LNCAP (cell line): ENCODE results near the gene WNT1.
A peak's percentile ranks its signal among the peaks of the same experiment; 100 is the strongest.

Experiments used
- CTCF ChIP-seq: fragments of 450-650 bp; IDR thresholded peaks from 2 replicates; pipeline ENCODE4 v1.5.1; 2017; ENCODE audit warnings: mild to moderate bottlenecking

WNT1 gene

DNA sequence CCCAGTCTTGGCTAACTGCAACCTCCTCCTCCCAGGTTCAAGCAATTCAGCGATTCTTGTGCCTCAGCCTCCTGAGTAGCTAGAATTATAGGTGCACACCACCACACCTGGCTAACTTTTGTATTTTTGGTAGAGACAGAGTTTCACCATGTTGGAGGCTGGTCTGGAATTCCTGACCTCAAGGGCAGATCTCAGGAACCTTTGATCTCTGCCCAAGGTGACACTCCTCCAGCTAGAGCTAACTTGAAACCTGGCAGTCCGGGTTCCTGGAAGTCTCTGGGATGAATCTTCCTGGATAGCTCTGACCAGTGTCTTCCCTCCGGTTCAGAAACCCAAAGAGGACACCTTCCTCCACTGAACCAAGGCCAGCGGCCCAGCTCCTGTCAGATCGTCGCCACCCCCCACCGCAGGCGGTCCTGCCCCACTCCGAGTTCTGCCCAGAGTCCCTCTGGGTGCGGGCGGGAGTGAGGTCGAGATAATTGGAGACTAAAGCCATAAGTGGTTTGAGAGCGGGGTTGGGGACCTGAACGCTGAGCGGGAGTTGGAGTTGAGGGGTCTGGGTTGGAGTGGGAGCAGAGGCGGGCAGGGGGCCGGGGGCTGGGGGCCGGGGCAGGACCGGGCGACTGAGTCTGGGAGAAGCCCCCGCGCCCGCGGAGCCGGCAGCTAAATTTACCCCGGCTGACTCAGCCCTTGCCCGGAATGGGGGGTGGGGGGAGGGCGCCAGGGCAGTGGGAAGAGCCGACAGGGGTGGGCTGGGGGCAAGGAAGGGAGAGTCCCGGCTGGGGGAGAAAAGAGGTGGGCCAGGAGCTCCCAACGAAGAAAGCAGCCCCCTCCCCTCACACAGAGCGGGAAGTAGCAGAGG, 16.3 kb downstream of the WNT1 start:
- no peak for TF ChIP-seq CTCF

DNA sequence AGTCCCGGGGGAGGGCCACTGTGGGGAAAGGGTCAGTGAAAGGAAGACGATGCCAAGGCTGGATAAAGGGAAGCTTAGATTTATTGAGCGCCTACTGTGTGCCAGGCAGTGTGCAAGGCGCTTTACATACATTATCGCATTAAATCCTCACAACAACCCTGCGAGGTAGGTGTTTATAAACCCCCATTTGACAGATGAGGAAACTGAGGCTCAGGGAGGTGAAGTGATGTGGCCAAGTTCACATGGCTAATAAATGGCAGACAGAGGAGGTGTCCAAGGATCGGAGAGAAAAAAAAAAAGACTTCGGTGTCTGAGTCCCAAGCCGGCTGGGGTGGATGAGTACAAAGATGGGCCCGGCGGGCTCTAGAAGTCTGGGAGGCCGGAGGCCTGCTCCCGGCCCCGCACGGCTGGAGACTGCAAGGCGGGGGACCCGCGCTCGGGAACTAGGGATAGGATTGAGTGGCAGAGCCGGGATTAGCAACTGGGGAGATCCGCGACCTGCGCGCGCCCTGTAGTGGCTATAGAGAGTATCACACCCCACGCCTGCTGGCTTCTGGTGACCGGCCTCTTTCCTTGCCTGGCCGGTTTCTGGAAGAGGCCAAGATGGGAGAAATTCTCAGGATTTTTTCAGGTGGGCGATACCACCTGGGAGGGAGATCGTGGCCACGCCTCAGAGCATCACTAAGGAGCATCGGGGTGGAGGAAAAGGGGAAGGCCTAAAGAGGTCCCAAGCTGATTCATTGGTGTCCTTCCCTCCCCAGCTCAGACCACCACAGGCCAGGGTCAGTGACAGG, 17.2 kb downstream of the WNT1 start:
- TF ChIP-seq CTCF, result peak; percentile 84

DNA sequence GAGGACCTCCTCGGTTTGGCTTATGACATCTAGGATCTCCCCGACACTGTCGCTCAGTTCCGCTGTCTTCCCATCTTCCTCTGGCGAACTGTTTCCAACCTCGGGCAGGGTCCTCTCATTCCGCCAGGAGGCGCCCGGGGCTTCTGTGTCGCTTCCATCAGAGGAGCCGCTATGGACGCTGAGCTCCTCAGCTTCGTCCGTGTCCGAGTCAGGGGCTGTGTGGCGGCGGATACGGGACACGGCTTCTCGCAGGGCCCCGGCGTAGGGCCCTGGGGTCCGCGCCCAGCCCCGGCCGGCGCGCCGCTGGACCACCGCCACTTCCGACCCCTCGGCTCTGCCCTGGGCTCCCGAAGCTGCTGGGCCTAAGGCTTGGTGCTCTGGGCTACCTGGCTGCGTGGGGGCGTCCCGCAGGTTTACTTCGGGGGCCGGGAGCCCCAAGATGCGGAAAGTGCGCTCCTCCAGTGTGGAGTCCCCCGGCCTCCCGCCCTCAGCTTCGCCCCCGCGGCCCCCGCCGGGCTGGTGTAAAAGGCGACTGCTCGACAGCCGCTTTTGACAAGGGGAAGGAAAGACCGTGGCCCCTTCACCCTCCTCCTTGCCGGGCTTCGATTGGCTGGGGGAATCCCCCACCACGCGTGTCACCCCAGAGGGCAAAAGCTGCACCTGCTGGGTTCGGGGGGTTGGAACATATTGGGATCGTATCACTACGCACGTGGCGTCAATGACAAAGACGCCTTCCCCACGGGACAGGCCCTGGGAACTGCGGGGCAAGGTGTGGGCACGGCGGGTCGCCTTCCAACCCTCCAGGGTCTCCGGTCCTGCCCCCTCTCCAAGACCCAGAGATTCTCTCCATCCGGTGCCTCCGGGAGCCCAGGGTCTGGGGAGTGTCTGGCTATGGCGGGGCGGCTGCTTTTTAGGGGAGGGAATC, 18.9 kb downstream of the WNT1 start:
- TF ChIP-seq CTCF, result no peak

DNA sequence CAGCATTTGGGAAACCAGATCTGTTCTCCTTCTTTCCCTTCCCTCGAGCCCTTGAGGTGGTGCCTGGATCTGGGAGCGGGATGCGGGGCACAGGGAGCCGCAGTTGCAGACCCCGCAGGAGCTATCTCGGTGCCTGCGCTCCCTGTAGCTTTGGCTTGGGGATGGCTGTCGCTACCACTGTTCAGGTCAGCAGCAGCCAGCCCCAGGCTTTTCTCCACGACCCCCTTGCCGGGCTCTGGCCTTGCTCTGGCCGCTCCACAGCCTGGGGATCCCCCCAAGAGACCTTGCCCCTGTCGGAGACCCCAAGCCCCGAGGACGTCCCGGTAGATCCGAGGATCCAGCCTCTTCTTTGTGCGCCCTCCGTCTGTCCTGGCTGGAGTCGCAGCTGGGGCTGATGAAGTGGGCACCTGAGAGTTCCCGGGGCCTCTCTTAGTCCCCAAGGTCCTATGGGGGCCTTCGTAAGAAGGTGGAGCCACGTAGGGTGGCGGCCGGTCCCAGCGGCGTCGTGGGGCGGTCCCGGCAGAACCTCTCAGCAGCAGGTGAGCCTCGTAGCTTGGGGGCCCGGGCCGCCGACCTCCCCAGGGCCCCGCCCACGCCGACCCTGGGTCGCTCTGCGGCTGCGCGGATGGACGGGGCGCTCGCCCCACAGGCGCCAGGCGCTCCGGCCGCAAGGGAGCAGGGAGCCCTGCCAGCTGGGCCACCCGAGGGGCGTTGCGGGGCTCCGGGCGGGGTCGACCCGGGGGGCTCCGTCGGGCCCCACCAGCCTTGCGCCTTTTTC, 19.8 kb downstream of the WNT1 start:
- no peak for TF ChIP-seq CTCF

DNA sequence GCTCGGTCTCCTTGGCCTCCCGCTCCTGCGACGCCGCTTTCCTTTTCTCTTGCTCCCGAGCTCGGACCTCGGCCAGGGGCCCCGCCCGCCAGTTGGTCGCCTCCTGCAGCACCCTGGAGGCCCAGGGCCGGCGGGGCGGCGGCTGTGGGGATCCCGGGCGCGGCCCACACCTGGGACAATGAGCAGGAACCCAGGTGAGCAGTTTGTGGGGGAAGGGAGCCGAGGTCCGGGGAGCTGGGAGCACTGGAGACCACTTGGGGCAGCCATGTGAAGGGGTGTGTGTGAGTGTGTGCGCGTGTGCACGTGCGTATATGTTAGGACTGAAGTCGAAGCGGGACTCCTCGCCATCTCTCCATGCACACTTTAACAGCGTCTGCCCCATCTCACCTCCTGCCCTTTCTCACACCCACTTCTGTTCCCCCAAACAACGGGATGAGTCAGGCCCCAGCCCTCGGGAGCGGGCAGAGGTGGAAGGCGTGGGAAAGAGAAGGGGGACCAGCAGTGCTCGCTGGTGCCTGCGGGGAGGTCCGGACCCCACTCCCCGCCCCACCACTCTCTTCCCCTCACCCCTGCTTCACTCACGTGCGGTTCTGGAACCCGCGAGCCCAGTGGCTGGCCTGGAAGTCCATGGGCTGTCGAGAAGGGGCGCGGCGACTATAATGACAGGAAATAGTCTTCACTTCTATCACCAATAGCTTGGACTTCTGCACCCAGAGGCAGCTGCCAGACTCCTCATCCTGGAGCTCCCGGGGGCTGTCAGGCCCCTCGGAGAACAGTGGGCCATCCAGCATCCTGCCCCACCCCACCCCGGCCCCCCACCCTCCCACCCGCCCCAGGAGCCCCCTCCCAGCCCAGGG, 20.6 kb downstream of the WNT1 start:
- no peak for TF ChIP-seq CTCF

DNA sequence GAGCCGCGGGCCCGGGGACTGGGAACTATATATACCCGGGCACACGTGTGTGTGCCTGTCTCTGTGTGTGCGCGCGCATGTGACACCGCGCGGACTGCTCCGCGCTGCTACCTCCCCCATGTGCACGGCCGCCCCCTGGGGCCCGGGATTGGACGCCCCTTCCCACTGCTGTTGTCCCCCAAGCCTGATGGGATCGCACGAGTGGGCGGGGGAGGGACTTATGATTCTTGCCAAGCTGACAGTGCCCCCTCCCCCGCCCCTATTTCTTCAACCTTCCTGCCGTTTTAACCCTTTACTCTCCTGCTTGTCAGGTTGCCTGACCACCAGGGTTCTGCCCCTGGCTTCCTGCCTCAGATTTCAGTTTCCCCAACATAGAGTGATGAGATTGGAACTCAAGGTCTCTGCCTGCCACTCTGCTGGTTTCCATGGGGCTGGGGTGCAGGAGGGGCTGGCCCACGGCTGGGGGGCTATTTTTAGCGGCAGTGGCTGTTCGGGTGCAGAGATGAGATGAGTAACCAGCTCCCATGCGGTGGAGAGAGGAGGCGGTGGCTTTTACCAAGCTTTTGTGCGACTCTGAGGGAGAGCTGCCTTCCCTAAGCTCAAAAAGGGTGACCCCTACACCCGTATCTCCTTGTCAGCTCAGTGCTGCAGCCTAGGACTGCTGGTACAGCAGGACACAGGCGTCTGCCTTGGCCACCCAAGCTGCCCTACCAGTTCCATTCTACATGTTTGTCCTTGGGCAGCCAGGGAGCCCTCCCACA, 21.4 kb downstream of the WNT1 start, which contains the start of gene DDN:
TSS of gene DDN (minus strand) at position 5 of the 761 bp plus-strand sequence. CDS start 88 bp downstream, outside the sequence.
- no peak for TF ChIP-seq CTCF
